HL-60 (cell line): ENCODE measurements around the gene ZC3H12D.

Experiments used
- DNase-seq, 2 experiments: peaks; one replicate each; pipeline ENCODE4 v3.0.0-alpha.2; 2010 to 2020; ENCODE audit warnings: low read depth in 1 of 2, low spot score in 1 of 2
- H3K27ac ChIP-seq: fragments of 250-450 bp; sonication (Bioruptor Pico); replicated peaks from 2 replicates; pipeline ENCODE4 v1.5.1; 2020; ENCODE audit warnings: mild to moderate bottlenecking, moderate library complexity
- H3K27me3 ChIP-seq: fragments of 250-450 bp; sonication (Bioruptor Pico); 2 replicates; pipeline ENCODE4 v1.5.1; 2021; ENCODE audit warnings: mild to moderate bottlenecking, moderate library complexity; ENCODE audit not compliant: insufficient read depth, poor library complexity, severe bottlenecking
- H3K4me3 ChIP-seq: replicated peaks from 2 replicates; pipeline ENCODE4 v1.5.1; 2011; ENCODE audit warnings: mild to moderate bottlenecking, control low read depth, low read length; ENCODE audit not compliant: insufficient read depth
- GABPA ChIP-seq: IDR thresholded peaks from 2 replicates; pipeline ENCODE4 v1.6.1; 2012; ENCODE audit warnings: low read depth
- POLR2AphosphoS5 ChIP-seq: IDR thresholded peaks from 2 replicates; pipeline ENCODE4 v1.6.1; 2012; ENCODE audit warnings: low read depth
- SPI1 ChIP-seq: IDR thresholded peaks from 2 replicates; pipeline ENCODE4 v1.6.1; 2012; ENCODE audit warnings: low read depth, mild to moderate bottlenecking, borderline replicate concordance
- TF ChIP-seq, protein P1 (sequence below): IDR thresholded peaks from 2 replicates; pipeline ENCODE4 v1.6.1; 2012; ENCODE audit warnings: low read depth; ENCODE audit not compliant: insufficient replicate concordance
- TF ChIP-seq, protein P2 (sequence below): IDR thresholded peaks from one replicate; pipeline ENCODE4 v1.5.1; 2011; ENCODE audit warnings: low read length, control low read depth, inconsistent platforms; ENCODE audit not compliant: insufficient read depth

The ZC3H12D gene

DNA sequence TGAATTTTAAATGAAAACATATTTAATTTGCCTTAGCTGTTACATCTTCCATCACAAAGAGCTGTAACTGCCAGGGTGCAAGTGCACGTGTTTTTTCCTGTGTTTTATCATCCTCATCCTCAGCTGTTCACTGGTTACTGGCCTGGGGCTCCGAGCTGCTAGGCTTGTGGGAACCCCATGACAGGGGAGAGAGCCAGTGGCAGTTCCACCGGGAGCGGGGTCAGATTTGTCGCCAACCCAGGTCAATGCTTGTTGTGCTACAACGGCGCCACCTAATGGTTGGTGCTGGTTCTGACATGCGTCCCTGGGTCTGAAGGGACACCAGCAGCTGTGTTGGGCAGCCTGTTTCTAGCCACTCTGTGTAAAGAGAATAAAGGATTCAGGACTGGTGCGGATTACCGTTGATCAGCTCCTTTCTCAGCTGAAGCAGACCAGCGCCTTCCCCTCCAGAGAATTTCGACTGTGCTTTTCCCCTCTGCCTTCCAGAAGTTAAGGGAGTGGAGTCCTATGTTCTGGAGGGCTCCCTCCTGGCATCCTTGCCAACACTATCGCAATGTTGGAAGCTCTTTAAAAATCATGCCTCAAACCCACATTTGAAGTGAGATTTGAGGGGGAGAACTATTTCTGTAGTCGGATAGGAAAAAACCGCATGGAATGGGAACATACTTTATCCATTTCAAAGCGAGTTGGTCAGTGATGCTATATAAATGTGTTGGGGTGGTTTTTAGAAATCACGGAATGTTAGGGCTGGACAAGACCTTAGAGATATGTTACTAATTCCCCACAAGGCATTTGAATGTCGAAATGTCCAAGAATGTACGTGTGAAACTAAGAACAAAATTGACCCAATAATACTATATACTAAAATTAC is 52.7 kb downstream of the ZC3H12D start:
- H3K27ac ChIP-seq, result no peak overlapping the region
- TF ChIP-seq, protein P1, sequence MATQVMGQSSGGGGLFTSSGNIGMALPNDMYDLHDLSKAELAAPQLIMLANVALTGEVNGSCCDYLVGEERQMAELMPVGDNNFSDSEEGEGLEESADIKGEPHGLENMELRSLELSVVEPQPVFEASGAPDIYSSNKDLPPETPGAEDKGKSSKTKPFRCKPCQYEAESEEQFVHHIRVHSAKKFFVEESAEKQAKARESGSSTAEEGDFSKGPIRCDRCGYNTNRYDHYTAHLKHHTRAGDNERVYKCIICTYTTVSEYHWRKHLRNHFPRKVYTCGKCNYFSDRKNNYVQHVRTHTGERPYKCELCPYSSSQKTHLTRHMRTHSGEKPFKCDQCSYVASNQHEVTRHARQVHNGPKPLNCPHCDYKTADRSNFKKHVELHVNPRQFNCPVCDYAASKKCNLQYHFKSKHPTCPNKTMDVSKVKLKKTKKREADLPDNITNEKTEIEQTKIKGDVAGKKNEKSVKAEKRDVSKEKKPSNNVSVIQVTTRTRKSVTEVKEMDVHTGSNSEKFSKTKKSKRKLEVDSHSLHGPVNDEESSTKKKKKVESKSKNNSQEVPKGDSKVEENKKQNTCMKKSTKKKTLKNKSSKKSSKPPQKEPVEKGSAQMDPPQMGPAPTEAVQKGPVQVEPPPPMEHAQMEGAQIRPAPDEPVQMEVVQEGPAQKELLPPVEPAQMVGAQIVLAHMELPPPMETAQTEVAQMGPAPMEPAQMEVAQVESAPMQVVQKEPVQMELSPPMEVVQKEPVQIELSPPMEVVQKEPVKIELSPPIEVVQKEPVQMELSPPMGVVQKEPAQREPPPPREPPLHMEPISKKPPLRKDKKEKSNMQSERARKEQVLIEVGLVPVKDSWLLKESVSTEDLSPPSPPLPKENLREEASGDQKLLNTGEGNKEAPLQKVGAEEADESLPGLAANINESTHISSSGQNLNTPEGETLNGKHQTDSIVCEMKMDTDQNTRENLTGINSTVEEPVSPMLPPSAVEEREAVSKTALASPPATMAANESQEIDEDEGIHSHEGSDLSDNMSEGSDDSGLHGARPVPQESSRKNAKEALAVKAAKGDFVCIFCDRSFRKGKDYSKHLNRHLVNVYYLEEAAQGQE, result no peak
- TF ChIP-seq, protein P2, sequence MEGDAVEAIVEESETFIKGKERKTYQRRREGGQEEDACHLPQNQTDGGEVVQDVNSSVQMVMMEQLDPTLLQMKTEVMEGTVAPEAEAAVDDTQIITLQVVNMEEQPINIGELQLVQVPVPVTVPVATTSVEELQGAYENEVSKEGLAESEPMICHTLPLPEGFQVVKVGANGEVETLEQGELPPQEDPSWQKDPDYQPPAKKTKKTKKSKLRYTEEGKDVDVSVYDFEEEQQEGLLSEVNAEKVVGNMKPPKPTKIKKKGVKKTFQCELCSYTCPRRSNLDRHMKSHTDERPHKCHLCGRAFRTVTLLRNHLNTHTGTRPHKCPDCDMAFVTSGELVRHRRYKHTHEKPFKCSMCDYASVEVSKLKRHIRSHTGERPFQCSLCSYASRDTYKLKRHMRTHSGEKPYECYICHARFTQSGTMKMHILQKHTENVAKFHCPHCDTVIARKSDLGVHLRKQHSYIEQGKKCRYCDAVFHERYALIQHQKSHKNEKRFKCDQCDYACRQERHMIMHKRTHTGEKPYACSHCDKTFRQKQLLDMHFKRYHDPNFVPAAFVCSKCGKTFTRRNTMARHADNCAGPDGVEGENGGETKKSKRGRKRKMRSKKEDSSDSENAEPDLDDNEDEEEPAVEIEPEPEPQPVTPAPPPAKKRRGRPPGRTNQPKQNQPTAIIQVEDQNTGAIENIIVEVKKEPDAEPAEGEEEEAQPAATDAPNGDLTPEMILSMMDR, result peak; percentile 85
- TF ChIP-seq POLR2AphosphoS5 (no peak), SPI1 (no peak), GABPA (no peak)
- peak; percentile 65 to 86 for DNase-seq

DNA sequence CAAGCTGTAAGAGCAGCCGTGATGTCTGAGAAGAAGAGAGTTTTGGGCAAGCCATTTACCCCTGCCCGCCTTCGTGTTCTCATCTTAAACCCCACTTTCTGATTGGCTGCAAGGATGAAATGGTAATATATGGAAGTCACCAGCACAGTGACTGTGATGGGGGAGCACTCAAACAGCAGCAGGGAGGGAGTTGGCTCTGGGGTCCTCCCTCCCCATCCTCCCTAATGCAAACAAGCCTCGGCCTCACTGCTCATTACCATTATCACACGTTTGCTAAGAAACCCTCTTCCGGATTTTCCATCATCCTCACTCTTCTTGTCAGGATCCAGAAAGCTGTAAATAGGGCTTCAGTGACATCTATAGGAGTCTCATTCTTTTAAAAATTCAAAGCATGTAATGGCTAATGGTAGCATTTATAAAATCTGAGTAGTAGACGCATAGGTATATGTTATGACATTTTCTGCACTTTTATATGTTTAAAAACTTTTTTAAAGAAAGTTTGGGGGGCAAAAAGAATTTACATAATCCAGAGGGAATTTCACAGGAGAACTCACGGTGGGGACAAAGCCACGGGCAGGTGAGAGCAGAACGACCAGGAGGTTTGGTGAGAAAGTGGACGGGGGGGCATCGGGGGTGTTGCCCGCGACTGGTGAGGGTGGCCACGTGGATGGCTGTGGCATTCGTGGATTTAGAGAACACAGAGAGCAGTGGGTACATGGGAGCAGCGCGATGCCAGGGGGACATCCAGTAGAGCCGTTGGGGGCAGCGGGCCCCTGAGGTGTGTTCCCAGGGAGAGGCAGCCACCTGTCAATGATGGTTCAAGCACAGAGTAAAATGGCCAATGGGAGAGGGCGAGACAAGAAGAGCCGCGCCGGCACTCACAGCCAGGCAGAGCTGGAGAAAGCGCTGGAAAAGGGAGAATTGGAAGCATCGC is 55.1 kb downstream of the ZC3H12D start:
- no peak for DNase-seq
- no peak overlapping the region for H3K4me3 ChIP-seq
- TF ChIP-seq POLR2AphosphoS5 (no peak), SPI1 (no peak), GABPA (no peak)
- TF ChIP-seq, protein P1, result no peak
- TF ChIP-seq, protein P2, result no peak
- no peaks in the 10 kb centered on the region for H3K27me3 ChIP-seq
- H3K27ac ChIP-seq, result no peak overlapping the region

More for the DNA sequence above, 52.7 kb downstream of the ZC3H12D start:
- no peak overlapping the region for H3K4me3 ChIP-seq
- no peaks in the 10 kb centered on the region for H3K27me3 ChIP-seq

DNA sequence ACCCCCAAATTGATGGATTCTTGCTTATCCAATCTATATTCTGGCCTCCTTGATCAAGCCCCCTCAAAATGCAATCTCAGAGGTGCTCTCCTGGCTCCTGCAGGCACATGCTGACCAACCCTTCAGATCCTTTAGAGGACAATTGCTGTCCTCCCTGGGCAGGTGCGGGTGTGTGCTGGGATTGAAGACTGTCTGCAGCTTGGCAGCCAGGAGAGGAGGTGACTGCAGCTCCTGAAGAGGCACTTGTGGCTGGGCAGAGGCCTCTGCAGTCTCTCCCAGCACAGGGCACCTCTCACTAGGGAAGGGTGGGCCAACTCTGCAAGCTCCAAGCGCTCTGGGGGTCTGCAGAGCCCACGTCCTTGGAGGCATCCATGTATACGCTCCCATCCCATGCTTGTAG is 56.2 kb downstream of the ZC3H12D start:
- TF ChIP-seq SPI1, result no peak
- TF ChIP-seq GABPA, result no peak
- no peak for TF ChIP-seq POLR2AphosphoS5
- TF ChIP-seq, protein P2, result no peak
- TF ChIP-seq, protein P1, result no peak
- Histone ChIP-seq H3K4me3 (no peak overlapping the region), H3K27ac (no peak overlapping the region), H3K27me3 (peaks cover 7% of the 10 kb centered on the region)
- DNase-seq, result no peak
